Adipocyte (in vitro differentiated cells): ENCODE data around the gene LRIG1.
A peak's percentile ranks its signal among the peaks of the same experiment; 100 is the strongest.

Experiments
- DNase-seq: peaks from one replicate; pipeline ENCODE4 v3.0.0-alpha.2; 2015; ENCODE audit warnings: low read depth
- H3K27me3 ChIP-seq: replicated peaks from 2 replicates; pipeline ENCODE4 v1.7.0; 2013; ENCODE audit warnings: mild to moderate bottlenecking, low read length, moderate library complexity; ENCODE audit not compliant: control insufficient read depth, insufficient read depth
- H3K36me3 ChIP-seq: 2 replicates; pipeline ENCODE4 v1.7.0; 2013; ENCODE audit warnings: low read length, mild to moderate bottlenecking, moderate library complexity; ENCODE audit not compliant: control insufficient read depth, insufficient read depth, severe bottlenecking
- H3K4me1 ChIP-seq: 2 replicates; pipeline ENCODE4 v1.7.0; 2013; ENCODE audit warnings: mild to moderate bottlenecking, low read length, moderate library complexity; ENCODE audit not compliant: control insufficient read depth, insufficient read depth
- H3K4me3 ChIP-seq: 2 replicates; pipeline ENCODE4 v1.7.0; 2013; ENCODE audit warnings: mild to moderate bottlenecking, low read length, moderate library complexity
- H3K9ac ChIP-seq: 2 replicates; pipeline ENCODE4 v1.7.0; 2013; ENCODE audit warnings: mild to moderate bottlenecking, low read length, moderate library complexity
- H3K9me3 ChIP-seq: 2 replicates; pipeline ENCODE4 v1.7.0; 2013; ENCODE audit warnings: mild to moderate bottlenecking, low read length, moderate library complexity; ENCODE audit not compliant: control insufficient read depth

The LRIG1 gene

GRCh38 chr3:66350601-66351000, 150.2 kb downstream of the LRIG1 start:
- Histone ChIP-seq H3K9me3 (no peaks in the 10 kb centered on the region), H3K4me3 (no peak overlapping the region), H3K27me3 (no peaks in the 10 kb centered on the region), H3K9ac (no peak overlapping the region), H3K4me1 (no peaks in the 10 kb centered on the region), H3K36me3 (no peaks in the 10 kb centered on the region)
- no peak for DNase-seq

- Histone ChIP-seq H3K4me3 (no peak overlapping the region), H3K9me3 (no peaks in the 10 kb centered on the region), H3K4me1 (peaks cover 9% of the 10 kb centered on the region), H3K9ac (no peak overlapping the region), H3K36me3 (no peaks in the 10 kb centered on the region), H3K27me3 (no peaks in the 10 kb centered on the region)
- DNase-seq, result no peak
These were observed 152.1 kb downstream of the LRIG1 start for GRCh38 chr3:66348704-66349103.

GRCh38 chr3:66344848-66345578, 155.8 kb downstream of the LRIG1 start:
- Histone ChIP-seq H3K27me3 (no peaks in the 10 kb centered on the region), H3K9ac (no peak overlapping the region), H3K36me3 (no peaks in the 10 kb centered on the region), H3K4me3 (no peak overlapping the region), H3K4me1 (peaks cover 9% of the 10 kb centered on the region), H3K9me3 (no peaks in the 10 kb centered on the region)
- no peak for DNase-seq

- no peak for DNase-seq
- no peaks in the 10 kb centered on the region for H3K9me3 ChIP-seq
- H3K36me3 ChIP-seq, result no peaks in the 10 kb centered on the region
- no peak overlapping the region for H3K4me3 ChIP-seq
- peaks cover 9% of the 10 kb centered on the region for H3K4me1 ChIP-seq
- no peaks in the 10 kb centered on the region for H3K27me3 ChIP-seq
- no peak overlapping the region for H3K9ac ChIP-seq
These were observed 156.4 kb downstream of the LRIG1 start for GRCh38 chr3:66344391-66344811.

GRCh38 chr3:66342717-66343356, 158.0 kb downstream of the LRIG1 start:
- no peaks in the 10 kb centered on the region for H3K27me3 ChIP-seq
- H3K9me3 ChIP-seq, result no peaks in the 10 kb centered on the region
- H3K36me3 ChIP-seq, result no peaks in the 10 kb centered on the region
- no peak overlapping the region for H3K9ac ChIP-seq
- no peak overlapping the region for H3K4me3 ChIP-seq
- peaks cover 9% of the 10 kb centered on the region for H3K4me1 ChIP-seq
- DNase-seq, result no peak

- peak; percentile 38 for DNase-seq
- Histone ChIP-seq H3K27me3 (no peaks in the 10 kb centered on the region), H3K9ac (no peak overlapping the region), H3K36me3 (no peaks in the 10 kb centered on the region), H3K4me3 (no peak overlapping the region), H3K9me3 (no peaks in the 10 kb centered on the region), H3K4me1 (no peaks in the 10 kb centered on the region)
These were observed 161.9 kb downstream of the LRIG1 start for GRCh38 chr3:66338927-66339326.

- H3K4me3 ChIP-seq, result no peak overlapping the region
- DNase-seq, result peak; percentile 66
- H3K27me3 ChIP-seq, result no peaks in the 10 kb centered on the region
- H3K9ac ChIP-seq, result no peak overlapping the region
- H3K4me1 ChIP-seq, result no peaks in the 10 kb centered on the region
- no peaks in the 10 kb centered on the region for H3K36me3 ChIP-seq
- H3K9me3 ChIP-seq, result no peaks in the 10 kb centered on the region
These were observed 164.5 kb downstream of the LRIG1 start for GRCh38 chr3:66336333-66336766.

- Histone ChIP-seq H3K4me3 (no peak overlapping the region), H3K4me1 (no peaks in the 10 kb centered on the region), H3K9ac (no peak overlapping the region), H3K36me3 (no peaks in the 10 kb centered on the region), H3K9me3 (no peaks in the 10 kb centered on the region), H3K27me3 (no peaks in the 10 kb centered on the region)
- DNase-seq, result no peak
These were observed 165.2 kb downstream of the LRIG1 start for GRCh38 chr3:66335671-66336070.
